Hepatocyte (in vitro differentiated cells): Measurements from ENCODE around the gene CAPG. TPM values are rescaled to one million over a fixed set of nuclear protein-coding genes. Genes with fewer than 3 reads are reported as not detected.

Source experiments
- DNase-seq: peaks from one replicate; pipeline ENCODE4 v3.0.0-alpha.2; 2016; ENCODE audit warnings: low spot score
- H2AFZ ChIP-seq: fragments of 200-600 bp; sonication (generic); 2 replicates; pipeline ENCODE4 v1.6.0; 2016; ENCODE audit warnings: antibody characterized with exemption, mild to moderate bottlenecking
- H3K27ac ChIP-seq: fragments of 200-600 bp; sonication (generic); 2 replicates; pipeline ENCODE4 v1.5.1; 2016; ENCODE audit warnings: mild to moderate bottlenecking
- H3K27me3 ChIP-seq: fragments of 200-600 bp; sonication (generic); 2 replicates; pipeline ENCODE4 v1.6.1; 2016
- H3K36me3 ChIP-seq: fragments of 200-600 bp; sonication (generic); replicated peaks from 2 replicates; pipeline ENCODE4 v1.5.1; 2016; ENCODE audit warnings: low read depth; ENCODE audit not compliant: insufficient read depth
- H3K4me1 ChIP-seq: fragments of 200-600 bp; sonication (generic); 2 replicates; pipeline ENCODE4 v1.5.1; 2016; ENCODE audit warnings: mild to moderate bottlenecking, moderate library complexity; ENCODE audit not compliant: insufficient read depth
- H3K4me2 ChIP-seq: fragments of 200-600 bp; sonication (generic); 2 replicates; pipeline ENCODE4 v1.6.0; 2016
- H3K4me3 ChIP-seq: fragments of 200-600 bp; sonication (generic); 2 replicates; pipeline ENCODE4 v1.5.1; 2016; ENCODE audit warnings: mild to moderate bottlenecking
- H3K79me2 ChIP-seq: fragments of 200-600 bp; sonication (generic); 2 replicates; pipeline ENCODE4 v1.6.0; 2017; ENCODE audit warnings: mild to moderate bottlenecking
- H3K9me2 ChIP-seq: fragments of 200-600 bp; sonication (generic); replicated peaks from 2 replicates; pipeline ENCODE4 v1.6.0; 2017; ENCODE audit warnings: mild to moderate bottlenecking; ENCODE audit not compliant: insufficient read depth
- H3K9me3 ChIP-seq: fragments of 200-600 bp; sonication (generic); 2 replicates; pipeline ENCODE4 v1.5.1; 2016; ENCODE audit warnings: low read depth, mild to moderate bottlenecking
- H4K20me1 ChIP-seq: fragments of 200-600 bp; sonication (generic); 2 replicates; pipeline ENCODE4 v1.6.0; 2016; ENCODE audit warnings: mild to moderate bottlenecking; ENCODE audit not compliant: insufficient read depth, poor library complexity, severe bottlenecking
- CTCF ChIP-seq: fragments of 200-600 bp; sonication (generic); IDR thresholded peaks from 2 replicates; pipeline ENCODE4 v1.5.1; 2016; ENCODE audit warnings: antibody characterized with exemption, mild to moderate bottlenecking; ENCODE audit not compliant: poor library complexity
- EZH2 ChIP-seq: fragments of 200-600 bp; sonication (generic); IDR thresholded peaks from 2 replicates; pipeline ENCODE4 v1.6.1; 2016; ENCODE audit warnings: antibody characterized with exemption, mild to moderate bottlenecking, borderline replicate concordance
- EZH2phosphoT487 ChIP-seq: fragments of 200-600 bp; sonication (generic); IDR thresholded peaks from one replicate; pipeline ENCODE4 v1.6.1; 2018; ENCODE audit warnings: antibody characterized with exemption, mild to moderate bottlenecking, low read depth, moderate library complexity; ENCODE audit not compliant: unreplicated experiment, severe bottlenecking
- WGBS: methylation state at CpG from one replicate; pipeline ENCODE4 v1.1.6; 2016; ENCODE audit warnings: low lambda C conversion rate; ENCODE audit errors: missing lambda C conversion rate; 5-methylcytosine and 5-hydroxymethylcytosine counted together
- polyA plus RNA-seq: library from polyadenylated mRNA; unstranded; fragments of >200 nt; fragmentation: Nextera tagmentation; extraction: Ambion mirVana; gene quantifications from 2 replicates; pipeline ENCODE4 v1.2.1, GENCODE V29; 2016
- total RNA-seq: library from RNA; depleted of rRNA; stranded (reverse); fragments of >200 nt; gene quantifications from 2 replicates; pipeline ENCODE4 v1.2.3, GENCODE V29; 2014

The CAPG gene
- total and polyA plus RNA-seq, 2 experiments from 2014 or later, result 108 to 172 TPM

- Histone ChIP-seq H3K27me3 (no peaks in the 10 kb centered on the region), H3K4me2 (no peak overlapping the region), H2AFZ (no peak overlapping the region), H3K4me3 (no peak overlapping the region), H3K9me3 (no peaks in the 10 kb centered on the region), H3K4me1 (peaks cover 20% of the 10 kb centered on the region), H3K9me2 (no peaks in the 10 kb centered on the region), H3K27ac (no peak overlapping the region), H3K79me2 (no peaks in the 10 kb centered on the region), H3K36me3 (no peaks in the 10 kb centered on the region), H4K20me1 (no peaks in the 10 kb centered on the region)
- TF ChIP-seq EZH2phosphoT487, result no peak
- TF ChIP-seq CTCF, result no peak
- no peak for TF ChIP-seq EZH2
- DNase-seq, result no peak
- WGBS, result 86% methylated on average over 3 of the region's 3 CpGs
Measured at GRCh38 chr2:85427300-85427835, 17.2 kb upstream of the CAPG start.

GRCh38 chr2:85425588-85425987 is 15.4 kb upstream of the CAPG start:
- Histone ChIP-seq H3K4me1 (peaks cover 26% of the 10 kb centered on the region), H4K20me1 (no peaks in the 10 kb centered on the region), H3K27me3 (no peaks in the 10 kb centered on the region), H3K4me3 (no peak overlapping the region), H3K79me2 (no peaks in the 10 kb centered on the region), H3K36me3 (no peaks in the 10 kb centered on the region), H3K9me2 (no peaks in the 10 kb centered on the region), H2AFZ (no peak overlapping the region), H3K27ac (no peak overlapping the region), H3K4me2 (no peak overlapping the region), H3K9me3 (no peaks in the 10 kb centered on the region)
- DNase-seq, result no peak
- no peak for TF ChIP-seq EZH2phosphoT487
- no peak for TF ChIP-seq EZH2
- no peak for TF ChIP-seq CTCF
- WGBS, result 89% methylated on average over 3 of the region's 3 CpGs

- Histone ChIP-seq H3K9me3 (no peaks in the 10 kb centered on the region), H3K79me2 (no peaks in the 10 kb centered on the region), H3K36me3 (no peaks in the 10 kb centered on the region), H2AFZ (no peak overlapping the region), H3K4me2 (no peak overlapping the region), H3K27ac (no peak overlapping the region), H4K20me1 (no peaks in the 10 kb centered on the region), H3K9me2 (no peaks in the 10 kb centered on the region), H3K27me3 (no peaks in the 10 kb centered on the region), H3K4me3 (no peak overlapping the region), H3K4me1 (peaks cover 36% of the 10 kb centered on the region)
- 71% methylated on average over 5 of the region's 5 CpGs for WGBS
- no peak for TF ChIP-seq CTCF
- no peak for TF ChIP-seq EZH2
- TF ChIP-seq EZH2phosphoT487, result no peak
- DNase-seq, result no peak
Measured at GRCh38 chr2:85423525-85423924, 13.4 kb upstream of the CAPG start.
